Smooth muscle cell (in vitro differentiated cells): ENCODE results near the gene TRAPPC10. TPM values are rescaled to one million over a fixed set of nuclear protein-coding genes. Genes with fewer than 3 reads are reported as not detected.
"Not testable (repeated sequence)": the region's sequence is repeated elsewhere in the genome, so short reads cannot be mapped to it uniquely, and the experiment has no call there.

ENCODE experiments used
- DNase-seq: peaks from one replicate; lab custom pipeline; 2025; ENCODE audit not compliant: unreplicated experiment; lab: John Stamatoyannopoulos, UW
- H2AFZ ChIP-seq: fragments of 200-600 bp; sonication (generic); 2 replicates; pipeline ENCODE4 v1.6.0; 2016; ENCODE audit warnings: antibody characterized with exemption, low read depth, mild to moderate bottlenecking
- H3F3A ChIP-seq: fragments of 200-600 bp; sonication (generic); 2 replicates; pipeline ENCODE4 v1.6.0; 2017; ENCODE audit warnings: antibody characterized with exemption, low read depth
- H3K27ac ChIP-seq: fragments of 200-600 bp; sonication (generic); 2 replicates; pipeline ENCODE4 v1.5.1; 2016; ENCODE audit warnings: low read depth, mild to moderate bottlenecking
- H3K27me3 ChIP-seq: fragments of 200-600 bp; sonication (generic); 2 replicates; pipeline ENCODE4 v1.6.1; 2016; ENCODE audit warnings: low read depth, mild to moderate bottlenecking
- H3K36me3 ChIP-seq: fragments of 200-600 bp; sonication (generic); 2 replicates; pipeline ENCODE4 v1.5.1; 2016; ENCODE audit warnings: low read depth
- H3K4me1 ChIP-seq: fragments of 200-600 bp; sonication (generic); 2 replicates; pipeline ENCODE4 v1.5.1; 2016; ENCODE audit warnings: low read depth
- H3K4me2 ChIP-seq: fragments of 200-600 bp; sonication (generic); 2 replicates; pipeline ENCODE4 v1.6.0; 2016; ENCODE audit warnings: mild to moderate bottlenecking
- H3K4me3 ChIP-seq: fragments of 200-600 bp; sonication (generic); 2 replicates; pipeline ENCODE4 v1.5.1; 2016; ENCODE audit warnings: mild to moderate bottlenecking
- H3K79me2 ChIP-seq: fragments of 200-600 bp; sonication (generic); 2 replicates; pipeline ENCODE4 v1.6.0; 2016; ENCODE audit warnings: low read depth, mild to moderate bottlenecking
- H3K9ac ChIP-seq: fragments of 200-600 bp; sonication (generic); 2 replicates; pipeline ENCODE4 v1.6.0; 2016; ENCODE audit warnings: low read depth
- H3K9me3 ChIP-seq: fragments of 200-600 bp; sonication (generic); replicated peaks from 2 replicates; pipeline ENCODE4 v1.5.1; 2016; ENCODE audit warnings: low read depth
- H4K20me1 ChIP-seq: fragments of 200-600 bp; sonication (generic); 2 replicates; pipeline ENCODE4 v1.6.0; 2016; ENCODE audit warnings: low read depth
- WGBS: methylation state at CpG from one replicate; pipeline ENCODE4 v1.1.7; 2016; ENCODE audit warnings: low lambda C conversion rate; 5-methylcytosine and 5-hydroxymethylcytosine counted together
- polyA plus RNA-seq: library from polyadenylated mRNA; unstranded; fragments of >200 nt; fragmentation: Nextera tagmentation; extraction: Ambion mirVana; gene quantifications from 2 replicates; pipeline ENCODE4 v1.2.1, GENCODE V29; 2016
- total RNA-seq: library from RNA; depleted of rRNA; stranded (reverse); fragments of >200 nt; gene quantifications from 2 replicates; pipeline ENCODE4 v1.2.3, GENCODE V29; 2014

TRAPPC10 gene
- total and polyA plus RNA-seq, 2 experiments from 2014 or later: 7.9 to 16.9 TPM

GRCh38 chr21:44142470-44142869 is 130.4 kb downstream of the TRAPPC10 start:
- H3K4me3 ChIP-seq, H3K9me3 ChIP-seq, H3K79me2 ChIP-seq, H3K27me3 ChIP-seq, H3K9ac ChIP-seq, H2AFZ ChIP-seq, H3K4me1 ChIP-seq, H3K36me3 ChIP-seq, H3F3A ChIP-seq, H3K4me2 ChIP-seq, H3K27ac ChIP-seq, H4K20me1 ChIP-seq, DNase-seq: not testable (repeated sequence)
- WGBS: no CpG with 5 or more reads among the region's 10 CpGs

GRCh38 chr21:44143380-44143779 is 131.3 kb downstream of the TRAPPC10 start:
- not testable (repeated sequence) for H3K9ac ChIP-seq, H4K20me1 ChIP-seq, DNase-seq, H2AFZ ChIP-seq, H3K9me3 ChIP-seq, H3K4me2 ChIP-seq, H3F3A ChIP-seq, H3K4me1 ChIP-seq, H3K36me3 ChIP-seq, H3K79me2 ChIP-seq, H3K27me3 ChIP-seq, H3K27ac ChIP-seq, H3K4me3 ChIP-seq
- WGBS: no CpG with 5 or more reads among the region's 17 CpGs

DNA sequence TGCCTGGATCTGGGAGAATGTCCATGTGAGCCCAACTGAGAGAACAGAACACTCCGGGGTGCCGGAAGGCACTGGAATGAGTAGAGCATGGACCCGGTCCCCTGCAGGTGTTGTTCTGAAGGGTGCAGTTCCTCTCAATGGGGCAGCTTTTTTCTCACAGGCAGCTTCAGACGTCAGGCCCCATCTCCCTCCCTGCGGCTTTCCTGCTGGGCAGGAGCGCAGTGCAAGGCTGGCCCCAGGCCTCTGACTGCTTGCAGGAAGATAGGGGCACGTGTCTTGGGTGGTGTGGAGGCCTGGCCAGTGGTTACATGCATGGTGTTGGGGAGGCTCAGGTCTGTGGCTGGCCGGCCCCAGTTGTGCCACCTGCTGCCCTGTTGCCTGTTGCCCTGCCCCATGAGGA is 131.9 kb downstream of the TRAPPC10 start:
- H3K79me2 ChIP-seq, H3K9ac ChIP-seq, H3K27ac ChIP-seq, H2AFZ ChIP-seq, H3K4me3 ChIP-seq, H4K20me1 ChIP-seq, H3K36me3 ChIP-seq, H3K27me3 ChIP-seq, H3K4me1 ChIP-seq, H3K9me3 ChIP-seq, H3K4me2 ChIP-seq, H3F3A ChIP-seq, DNase-seq: not testable (repeated sequence)
- no CpG with 5 or more reads among the region's 8 CpGs for WGBS

DNA sequence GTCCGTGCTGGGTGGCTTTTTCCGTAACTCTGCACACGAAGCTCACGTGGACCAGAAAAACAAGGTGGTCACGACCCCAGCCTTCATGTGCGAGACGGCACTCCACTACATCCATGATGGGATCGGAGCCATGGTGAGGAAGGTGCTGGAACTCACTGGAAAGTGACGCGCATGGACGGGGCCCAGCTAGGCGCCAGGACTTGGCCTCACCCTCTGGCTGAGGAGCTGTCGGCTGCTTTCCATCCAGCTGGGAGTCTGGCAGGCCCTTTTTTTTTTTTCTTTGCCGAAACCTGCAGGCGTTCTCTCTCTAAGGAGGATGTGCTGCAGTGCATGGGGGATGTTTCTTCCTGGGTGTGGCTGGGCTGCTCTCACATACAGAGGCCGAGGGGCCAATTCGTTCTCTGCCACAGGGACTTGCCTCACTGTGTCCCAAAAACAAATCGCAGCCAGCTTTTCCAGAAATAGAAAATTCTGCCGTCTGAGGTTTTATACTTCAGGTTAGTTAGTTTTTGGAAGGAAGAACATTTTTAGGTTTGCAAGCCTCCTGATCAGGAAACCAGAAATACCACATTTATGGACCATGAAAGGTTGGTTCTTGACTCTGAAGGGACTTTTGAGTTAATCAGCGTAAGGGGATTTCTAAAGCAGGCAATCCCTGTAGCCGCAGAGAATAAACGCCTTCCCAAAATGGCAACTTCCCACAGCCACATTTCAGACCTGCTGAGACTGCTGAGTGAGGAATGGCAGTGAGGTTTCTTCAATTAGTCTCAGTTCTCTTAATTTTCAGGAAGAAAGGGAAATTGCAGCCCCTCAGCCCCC is 132.9 kb downstream of the TRAPPC10 start:
- not testable (repeated sequence) for H3K27me3 ChIP-seq, H3K27ac ChIP-seq, DNase-seq, H3K4me1 ChIP-seq, H3F3A ChIP-seq, H4K20me1 ChIP-seq, H3K9me3 ChIP-seq, H3K36me3 ChIP-seq, H3K9ac ChIP-seq, H2AFZ ChIP-seq, H3K79me2 ChIP-seq, H3K4me2 ChIP-seq, H3K4me3 ChIP-seq
- no CpG with 5 or more reads among the region's 22 CpGs for WGBS

- H3K4me1 ChIP-seq, H4K20me1 ChIP-seq: not testable (repeated sequence)
- WGBS: no CpG with 5 or more reads among the region's 12 CpGs
These were observed 133.5 kb downstream of the TRAPPC10 start for GRCh38 chr21:44145616-44146015.

GRCh38 chr21:44147108-44147507 is 135.0 kb downstream of the TRAPPC10 start:
- H3K27me3 ChIP-seq, H4K20me1 ChIP-seq, H3K27ac ChIP-seq, H3K4me3 ChIP-seq, DNase-seq, H3K4me1 ChIP-seq, H3F3A ChIP-seq, H2AFZ ChIP-seq, H3K9ac ChIP-seq, H3K4me2 ChIP-seq, H3K36me3 ChIP-seq, H3K9me3 ChIP-seq, H3K79me2 ChIP-seq: not testable (repeated sequence)
- WGBS: no CpG with 5 or more reads among the region's 8 CpGs

More at GRCh38 chr21:44145616-44146015, 133.5 kb downstream of the TRAPPC10 start:
- H3F3A ChIP-seq, H3K9ac ChIP-seq, H3K27ac ChIP-seq, H2AFZ ChIP-seq, H3K36me3 ChIP-seq, DNase-seq, H3K79me2 ChIP-seq, H3K4me2 ChIP-seq, H3K27me3 ChIP-seq, H3K9me3 ChIP-seq, H3K4me3 ChIP-seq: not testable (repeated sequence)

DNA sequence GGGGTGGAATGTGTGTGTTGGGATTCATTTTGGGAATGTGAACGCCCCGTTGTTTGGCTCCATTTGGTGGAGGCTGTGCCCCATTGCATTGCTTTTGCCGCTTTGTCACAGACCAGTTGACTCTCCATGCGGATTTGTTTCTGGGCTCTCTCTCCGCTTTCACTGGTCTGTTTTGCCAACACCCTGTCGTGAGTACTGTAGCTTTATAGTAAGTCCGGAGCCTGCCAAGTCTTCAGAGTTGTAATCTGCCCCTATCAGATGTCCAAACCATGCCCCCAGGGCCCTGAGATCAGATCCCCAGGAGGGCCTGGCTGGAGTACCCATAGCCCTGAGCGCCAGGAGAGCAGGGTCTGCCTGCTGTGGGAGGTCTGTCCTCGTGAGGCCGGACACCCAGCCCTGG is 138.1 kb downstream of the TRAPPC10 start:
- not testable (repeated sequence) for H3K4me3 ChIP-seq, H3K27ac ChIP-seq, H2AFZ ChIP-seq, H4K20me1 ChIP-seq, H3K79me2 ChIP-seq, H3K36me3 ChIP-seq, H3K27me3 ChIP-seq, H3K9ac ChIP-seq, H3F3A ChIP-seq, H3K4me1 ChIP-seq, DNase-seq, H3K9me3 ChIP-seq, H3K4me2 ChIP-seq
- WGBS: no CpG with 5 or more reads among the region's 10 CpGs

DNA sequence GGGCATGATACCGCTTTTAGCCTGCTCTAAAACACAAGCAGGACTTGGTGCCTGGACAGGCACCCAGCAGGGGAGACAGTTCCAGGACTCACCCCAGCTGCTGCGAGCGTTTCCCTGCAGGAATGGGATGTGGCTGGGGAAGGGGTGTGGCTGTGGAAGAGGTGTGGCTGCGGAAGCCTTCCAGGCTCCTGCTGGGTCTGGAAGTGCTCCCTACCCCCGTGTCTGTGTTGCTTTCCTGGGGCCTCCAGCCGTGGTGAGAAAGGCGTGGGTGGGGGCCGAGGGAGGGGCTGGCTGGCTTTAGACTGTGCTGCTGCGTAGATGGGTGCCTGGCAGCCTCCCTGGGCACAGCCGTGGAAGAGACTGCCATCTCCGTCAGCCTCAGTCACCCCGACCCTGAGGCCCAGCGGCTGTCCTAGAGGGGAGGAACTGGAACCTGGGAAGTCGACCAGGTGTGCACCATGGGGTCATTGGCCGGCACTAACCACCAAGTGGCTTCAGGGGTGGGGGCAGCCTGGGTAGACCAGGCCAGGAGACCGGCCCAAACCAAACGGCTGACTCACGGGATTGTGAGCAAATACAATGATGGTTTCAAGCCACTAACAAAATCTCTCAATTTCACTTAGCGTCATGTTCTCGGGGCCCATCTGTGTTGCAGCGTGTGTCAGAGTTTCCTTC is 141.2 kb downstream of the TRAPPC10 start:
- H4K20me1 ChIP-seq, H3K36me3 ChIP-seq, H3K4me2 ChIP-seq, H3K27me3 ChIP-seq, DNase-seq, H3K9ac ChIP-seq, H3K79me2 ChIP-seq, H3K9me3 ChIP-seq, H2AFZ ChIP-seq, H3K4me1 ChIP-seq, H3K4me3 ChIP-seq, H3F3A ChIP-seq, H3K27ac ChIP-seq: not testable (repeated sequence)
- no CpG with 5 or more reads among the region's 21 CpGs for whole genome bisulfite sequencing
